Measurements from ENCODE around the gene VAMP4. TPM values are rescaled to one million over a fixed set of nuclear protein-coding genes. Genes with fewer than 3 reads are reported as not detected.

The VAMP4 gene
- polyA plus RNA-seq, 6 donors from 2014 or later, result 15.0 to 24.8 (median 19.4) TPM

Other genes starting within 250 kb of the VAMP4 start
- not detected for gene MYOCOS, start 119.8 kb downstream of the VAMP4 start, polyA plus RNA-seq (ENCODE audit: low read depth in 6 of 6)
- not detected for gene MYOC, start 89.4 kb downstream of the VAMP4 start, polyA plus RNA-seq (ENCODE audit: low read depth in 6 of 6)
- 10 to 100 TPM; 21.7 to 33.3 (median 28.0) TPM for gene METTL13, start 39.6 kb upstream of the VAMP4 start, polyA plus RNA-seq (ENCODE audit: low read depth in 6 of 6)
- 1 to 10 TPM in 2 of 6 donors, under 1 TPM in 4; 0.32 to 6.6 (median 0.57) TPM for gene DNM3, start 99.4 kb upstream of the VAMP4 start, polyA plus RNA-seq (ENCODE audit: low read depth in 6 of 6)

Measured in naive B cell (primary cell).